ENCODE data around the gene CXCR6. TPM values are rescaled to one million over a fixed set of nuclear protein-coding genes. Genes with fewer than 3 reads are reported as not detected.

The CXCR6 gene
- polyA plus RNA-seq, 1 experiment, result not detected

- ChIA-PET CTCF (interaction anchor here (0.6 to 1.7 kb wide), 3 partner anchors 12 to 37 kb away, joined by 3 to 4 read pairs (median 3); no protein-coding TSS in a partner anchor), POLR2A (no interaction called here)
- Histone ChIP-seq H3K36me3 (ENCODE audit: control insufficient read depth, insufficient read depth, low read length) (peaks cover 9% of the 10 kb centered on the region), H3K27me3 (ENCODE audit: control insufficient read depth, insufficient read depth, low read length) (no peaks in the 10 kb centered on the region), H3K4me3 (ENCODE audit: low read depth, low read length) (no peak overlapping the region)
- TF ChIP-seq CTCF (IDR thresholded peaks at IDR 0.05; ENCODE audit: insufficient read depth, low read depth, low read length), result no peak
- DNase-seq (ENCODE audit: low read depth), result no peak
These were observed 33.2 kb downstream of the CXCR6 start for GRCh38 chr3:45976191-45977091.

GRCh38 chr3:45978006-45978761, 34.9 kb downstream of the CXCR6 start:
- DNase-seq (ENCODE audit: low read depth), result no peak
- TF ChIP-seq CTCF (IDR thresholded peaks at IDR 0.05; ENCODE audit: insufficient read depth, low read depth, low read length), result no peak
- ChIA-PET POLR2A (no interaction called here), CTCF (no interaction called here)
- Histone ChIP-seq H3K27me3 (ENCODE audit: control insufficient read depth, insufficient read depth, low read length) (no peaks in the 10 kb centered on the region), H3K36me3 (ENCODE audit: control insufficient read depth, insufficient read depth, low read length) (peaks cover 11% of the 10 kb centered on the region), H3K4me3 (ENCODE audit: low read depth, low read length) (no peak overlapping the region)

DNA sequence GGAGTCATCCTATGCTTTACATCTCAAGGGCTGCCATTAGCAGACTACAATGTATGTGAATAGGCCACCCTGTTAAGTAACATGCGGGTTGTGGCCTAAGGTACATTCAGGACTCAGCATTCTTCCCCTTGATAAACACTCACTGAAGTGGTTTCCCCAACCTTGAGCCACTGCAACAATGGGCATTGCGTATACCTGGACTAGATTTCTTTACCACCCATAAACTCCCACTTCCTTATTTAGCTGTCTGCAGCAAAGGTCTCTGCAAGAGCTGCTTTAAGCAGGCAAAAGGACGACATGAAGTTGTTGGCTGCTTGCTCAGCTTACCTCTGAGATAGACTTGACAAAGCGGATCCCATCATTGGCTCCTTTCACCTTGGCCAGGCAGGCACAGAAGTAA, 36.1 kb downstream of the CXCR6 start:
- H3K4me3 ChIP-seq (ENCODE audit: low read depth, low read length), result no peak overlapping the region
- no peaks in the 10 kb centered on the region for H3K27me3 ChIP-seq (ENCODE audit: control insufficient read depth, insufficient read depth, low read length)
- ChIA-PET CTCF (interaction anchor here (1.7 kb wide), 1 partner anchor 11 kb away, joined by 5 read pairs; no protein-coding TSS in a partner anchor), POLR2A (no interaction called here)
- no peak for TF ChIP-seq CTCF (IDR thresholded peaks at IDR 0.05; ENCODE audit: insufficient read depth, low read depth, low read length)
- peaks cover 12% of the 10 kb centered on the region for H3K36me3 ChIP-seq (ENCODE audit: control insufficient read depth, insufficient read depth, low read length)
- DNase-seq (ENCODE audit: low read depth), result no peak

- no peak for TF ChIP-seq CTCF (IDR thresholded peaks at IDR 0.05; ENCODE audit: insufficient read depth, low read depth, low read length)
- Histone ChIP-seq H3K36me3 (ENCODE audit: control insufficient read depth, insufficient read depth, low read length) (peaks cover 10% of the 10 kb centered on the region), H3K27me3 (ENCODE audit: control insufficient read depth, insufficient read depth, low read length) (no peaks in the 10 kb centered on the region), H3K4me3 (ENCODE audit: low read depth, low read length) (no peak overlapping the region)
- ChIA-PET CTCF (interaction anchor here (1.7 kb wide), 1 partner anchor 12 kb away, joined by 5 read pairs; no protein-coding TSS in a partner anchor), POLR2A (no interaction called here)
- no peak for DNase-seq (ENCODE audit: low read depth)
These were observed 37.1 kb downstream of the CXCR6 start for GRCh38 chr3:45980229-45980813.

DNA sequence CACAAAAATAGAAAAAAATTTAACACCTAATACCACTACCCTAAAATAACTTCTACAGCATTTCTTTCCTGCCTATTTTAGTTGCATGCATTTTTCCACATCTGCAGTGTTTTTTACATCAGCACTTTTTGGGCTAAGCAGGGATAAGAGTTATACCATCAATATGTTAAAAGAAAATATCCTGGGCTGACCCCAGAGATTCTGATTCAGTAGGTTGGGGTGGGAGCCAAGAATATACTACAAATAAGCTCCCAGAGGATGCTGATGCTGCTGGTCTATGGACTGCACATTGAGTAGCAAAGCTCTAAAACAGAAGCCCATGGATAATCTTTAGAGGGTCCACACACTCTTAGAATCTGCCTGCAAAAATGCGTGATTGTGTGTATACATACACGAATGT, 37.6 kb downstream of the CXCR6 start:
- Histone ChIP-seq H3K36me3 (ENCODE audit: control insufficient read depth, insufficient read depth, low read length) (peaks cover 10% of the 10 kb centered on the region), H3K27me3 (ENCODE audit: control insufficient read depth, insufficient read depth, low read length) (no peaks in the 10 kb centered on the region), H3K4me3 (ENCODE audit: low read depth, low read length) (no peak overlapping the region)
- ChIA-PET CTCF (interaction anchor here (0.7 to 1.7 kb wide), 2 partner anchors 12 to 25 kb away, joined by 4 to 5 read pairs; no protein-coding TSS in a partner anchor), POLR2A (no interaction called here)
- no peak for TF ChIP-seq CTCF (IDR thresholded peaks at IDR 0.05; ENCODE audit: insufficient read depth, low read depth, low read length)
- DNase-seq (ENCODE audit: low read depth), result no peak
